Subcutaneous adipose tissue (tissue), 4 donors: ENCODE results near the gene CETN1. TPM values are rescaled to one million over a fixed set of nuclear protein-coding genes. Genes with fewer than 3 reads are reported as not detected.

Experiments
- total RNA-seq, 4 donors: library from RNA; depleted of rRNA; stranded (reverse); fragments of >200 nt; gene quantifications; one replicate each; pipeline ENCODE4 v1.1.0, GENCODE V29; 2016
- TF ChIP-seq, protein P1 (sequence below): fragments of 450-650 bp; IDR thresholded peaks from one replicate; pipeline ENCODE4 v1.5.1; 2016; ENCODE audit warnings: low read depth, mild to moderate bottlenecking, control low read depth, antibody characterized with exemption, moderate library complexity

Gene CETN1
- total RNA-seq, 4 donors from 2014 or later: not detected

- TF ChIP-seq, protein P1, sequence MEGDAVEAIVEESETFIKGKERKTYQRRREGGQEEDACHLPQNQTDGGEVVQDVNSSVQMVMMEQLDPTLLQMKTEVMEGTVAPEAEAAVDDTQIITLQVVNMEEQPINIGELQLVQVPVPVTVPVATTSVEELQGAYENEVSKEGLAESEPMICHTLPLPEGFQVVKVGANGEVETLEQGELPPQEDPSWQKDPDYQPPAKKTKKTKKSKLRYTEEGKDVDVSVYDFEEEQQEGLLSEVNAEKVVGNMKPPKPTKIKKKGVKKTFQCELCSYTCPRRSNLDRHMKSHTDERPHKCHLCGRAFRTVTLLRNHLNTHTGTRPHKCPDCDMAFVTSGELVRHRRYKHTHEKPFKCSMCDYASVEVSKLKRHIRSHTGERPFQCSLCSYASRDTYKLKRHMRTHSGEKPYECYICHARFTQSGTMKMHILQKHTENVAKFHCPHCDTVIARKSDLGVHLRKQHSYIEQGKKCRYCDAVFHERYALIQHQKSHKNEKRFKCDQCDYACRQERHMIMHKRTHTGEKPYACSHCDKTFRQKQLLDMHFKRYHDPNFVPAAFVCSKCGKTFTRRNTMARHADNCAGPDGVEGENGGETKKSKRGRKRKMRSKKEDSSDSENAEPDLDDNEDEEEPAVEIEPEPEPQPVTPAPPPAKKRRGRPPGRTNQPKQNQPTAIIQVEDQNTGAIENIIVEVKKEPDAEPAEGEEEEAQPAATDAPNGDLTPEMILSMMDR: no peak
Measured at GRCh38 chr18:555705-556457, 24.3 kb upstream of the CETN1 start.

- TF ChIP-seq, protein P1: no peak
Measured at GRCh38 chr18:564708-565561, 15.2 kb upstream of the CETN1 start.

- TF ChIP-seq, protein P1: no peak
Measured at GRCh38 chr18:565562-566061, 14.6 kb upstream of the CETN1 start.

- TF ChIP-seq, protein P1: no peak
Measured at GRCh38 chr18:567122-567521, 13.1 kb upstream of the CETN1 start.

GRCh38 chr18:568731-569130, 11.4 kb upstream of the CETN1 start:
- TF ChIP-seq, protein P1: no peak

DNA sequence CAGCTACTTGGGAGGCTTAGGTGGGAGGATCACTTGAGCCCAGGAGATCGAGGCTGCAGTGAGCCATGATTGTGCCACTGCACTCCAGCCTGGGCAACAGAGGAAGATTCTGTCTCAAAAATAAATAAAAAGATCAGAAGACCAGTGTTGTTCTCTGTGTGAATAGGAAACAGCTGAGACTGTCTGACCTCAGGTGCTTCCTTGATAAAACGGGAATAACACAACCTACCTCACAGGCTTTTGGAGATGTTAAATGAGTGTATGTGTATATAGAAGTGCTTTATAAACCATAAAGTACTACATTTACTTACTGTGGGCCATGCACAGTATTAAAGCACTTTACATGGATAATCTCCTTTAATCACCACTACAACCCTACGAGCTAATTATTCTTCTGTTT, 9.9 kb upstream of the CETN1 start:
- TF ChIP-seq, protein P1: no peak

DNA sequence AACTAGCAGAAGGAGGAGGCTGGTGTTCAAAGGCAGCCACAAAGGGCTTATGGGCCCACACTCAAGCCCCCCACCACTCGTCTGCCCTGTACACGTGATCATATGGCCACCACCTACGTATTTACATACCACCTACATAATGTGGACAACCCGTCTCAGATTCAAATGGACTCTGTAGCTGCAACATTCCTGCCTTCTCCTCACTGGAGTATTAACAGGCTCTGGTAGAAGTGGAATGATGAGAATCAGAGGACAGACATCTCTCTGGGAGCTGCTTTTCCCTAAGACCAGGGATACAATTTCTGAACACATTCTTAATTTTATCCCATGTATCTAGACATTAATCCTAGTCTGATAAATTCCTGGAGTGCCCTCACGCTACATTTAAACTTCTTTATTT, 9.5 kb upstream of the CETN1 start:
- TF ChIP-seq, protein P1: no peak
